CD4-positive, alpha-beta T cell treated with Interleukin-4 for 4 hours (primary cell): Measurements from ENCODE around the gene ROPN1.

Source experiments
- DNase-seq: peaks from one replicate; pipeline ENCODE4 v3.0.0-alpha.2; 2020

Gene ROPN1

DNA sequence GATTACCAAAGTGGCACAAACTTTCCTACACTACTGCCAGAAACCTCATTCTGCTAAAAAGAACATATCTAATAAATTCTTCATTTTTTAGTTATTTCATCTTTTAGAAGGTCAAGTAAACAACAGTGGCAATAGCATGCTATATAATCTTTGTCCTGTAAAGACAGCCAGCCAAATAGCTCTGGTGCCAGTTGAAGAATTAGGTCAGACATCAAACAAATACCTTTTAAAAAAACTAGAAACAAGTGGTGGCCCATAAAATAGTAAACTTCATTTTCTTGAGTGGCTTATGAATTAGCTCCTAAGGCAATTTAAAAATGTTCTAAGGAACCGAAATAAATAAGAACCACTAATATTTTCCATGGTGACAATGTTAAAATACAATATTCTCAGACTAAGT, 50.4 kb downstream of the ROPN1 start:
- no peak for DNase-seq

DNA sequence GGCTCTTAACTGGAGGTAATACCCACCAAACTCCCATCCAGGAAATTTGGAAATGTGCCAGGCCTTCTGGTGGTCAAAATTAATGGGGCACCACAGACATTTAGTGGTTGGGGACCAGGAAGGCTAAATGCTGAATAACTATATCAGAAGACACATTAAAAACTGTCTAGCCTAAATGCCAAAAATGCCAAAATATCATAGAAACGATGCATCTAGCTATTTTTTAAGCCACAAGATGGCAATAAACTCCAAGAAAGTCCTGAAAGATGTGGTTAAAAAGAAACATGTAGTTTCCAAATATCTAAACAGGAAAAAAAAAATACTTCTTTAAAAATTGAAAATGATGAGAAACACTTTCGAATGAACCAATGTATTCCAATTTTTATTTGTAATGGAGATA, 50.8 kb downstream of the ROPN1 start:
- DNase-seq = no peak

GRCh38 chr3:123939706-123940105, 52.2 kb downstream of the ROPN1 start:
- DNase-seq = no peak

- DNase-seq = no peak
Measured at GRCh38 chr3:123936400-123936799, 55.5 kb downstream of the ROPN1 start.

DNA sequence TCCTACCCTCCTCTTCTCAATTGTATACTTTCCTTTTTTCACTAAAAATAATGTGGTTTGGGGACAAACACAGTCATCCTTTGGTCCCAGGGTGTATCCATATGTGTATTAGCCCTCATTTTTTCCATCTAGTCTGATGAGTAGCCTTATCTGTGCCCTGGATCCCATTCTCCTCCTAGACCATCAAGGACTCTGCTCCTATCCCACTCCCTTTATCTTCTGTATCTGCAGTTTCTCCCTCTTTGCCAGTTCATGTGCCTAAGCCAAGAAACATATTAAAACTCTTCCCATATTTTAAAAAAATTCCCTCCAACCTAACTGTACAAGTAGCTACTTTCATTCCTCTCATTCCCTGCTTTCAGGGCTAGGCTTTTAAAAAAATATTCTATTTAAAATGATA, 56.1 kb downstream of the ROPN1 start:
- DNase-seq = no peak

DNA sequence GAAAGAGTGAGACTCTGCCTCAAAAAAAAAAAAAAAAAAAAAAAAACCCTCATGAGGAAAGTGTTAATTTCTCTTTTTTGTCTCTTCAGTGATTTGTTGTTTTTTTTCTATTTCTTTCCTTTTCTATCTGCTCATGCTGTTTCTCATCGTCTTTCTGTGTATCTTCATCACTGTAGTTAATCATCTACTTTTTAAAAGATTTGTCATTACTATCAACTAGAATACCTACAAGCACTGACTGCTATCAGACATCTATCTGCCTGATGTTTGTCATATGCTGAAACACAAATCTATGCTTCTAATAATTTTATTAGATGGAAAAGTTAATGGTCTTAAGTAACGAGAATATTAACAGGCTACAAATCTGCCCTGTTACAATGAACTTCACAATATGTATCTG, 57.7 kb downstream of the ROPN1 start:
- no peak for DNase-seq

DNA sequence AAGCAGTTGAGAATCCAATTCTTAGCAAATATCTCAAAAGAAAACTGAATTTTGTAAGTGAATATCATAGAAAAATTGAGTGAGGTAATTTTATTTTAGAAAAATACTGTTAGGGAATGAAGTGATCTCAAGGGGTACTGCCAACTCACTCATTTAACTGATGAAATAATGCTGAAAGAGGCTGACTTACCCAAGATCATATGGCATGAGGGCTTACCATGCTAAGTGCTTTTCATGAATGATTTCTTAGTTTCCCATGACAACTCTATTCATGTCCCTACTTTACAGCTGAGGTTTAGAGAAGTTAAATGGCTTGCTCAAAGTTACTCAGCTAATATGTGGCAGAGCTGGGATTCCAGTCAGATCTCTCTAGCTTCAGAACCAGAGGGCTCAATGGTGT, 61.5 kb downstream of the ROPN1 start:
- DNase-seq = no peak

- DNase-seq = no peak
Measured at GRCh38 chr3:123929325-123929724, 62.6 kb downstream of the ROPN1 start.

- no peak for DNase-seq
Measured at GRCh38 chr3:123926396-123926795, 65.5 kb downstream of the ROPN1 start.

- DNase-seq = no peak
Measured at GRCh38 chr3:123920868-123921267, 71.1 kb downstream of the ROPN1 start.

DNA sequence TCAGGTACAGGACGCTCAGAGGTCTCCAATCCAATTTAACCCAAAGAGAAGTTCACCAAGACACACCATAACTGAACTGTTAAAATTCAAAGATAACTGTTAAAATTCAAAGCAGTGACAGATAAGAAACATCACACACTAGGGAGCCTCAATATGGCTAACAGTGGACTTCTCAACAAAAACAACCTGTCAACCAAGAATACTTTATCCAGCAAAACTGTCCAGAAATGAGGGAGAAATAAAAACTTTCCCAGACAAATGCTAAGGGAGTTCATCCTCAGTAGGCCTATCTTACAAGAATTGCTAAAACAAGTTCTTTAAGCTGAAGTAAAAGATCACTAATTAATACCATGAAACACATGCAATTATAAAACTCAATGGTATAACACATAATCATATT, 71.5 kb downstream of the ROPN1 start:
- DNase-seq = no peak

GRCh38 chr3:123919353-123919752, 72.6 kb downstream of the ROPN1 start:
- DNase-seq = no peak
